Activated naive CD8-positive, alpha-beta T cell treated with anti-CD3 and anti-CD28 coated beads for 36 hours (primary cell): ENCODE results near the gene CLC. TPM values are rescaled to one million over a fixed set of nuclear protein-coding genes. Genes with fewer than 3 reads are reported as not detected.
"Not testable (repeated sequence)": the region's sequence is repeated elsewhere in the genome, so short reads cannot be mapped to it uniquely, and the experiment has no call there.

Experiments
- DNase-seq: peaks from one replicate; pipeline ENCODE4 v3.0.0; 2021
- H3K27ac Mint-ChIP-seq: one replicate; pipeline ENCODE4 v1.8.0; 2022; ENCODE audit warnings: mild to moderate bottlenecking, moderate library complexity, mixed read lengths
- H3K27me3 Mint-ChIP-seq: one replicate; pipeline ENCODE4 v1.8.0; 2022; ENCODE audit warnings: mild to moderate bottlenecking, mixed read lengths
- H3K36me3 Mint-ChIP-seq: one replicate; pipeline ENCODE4 v1.8.0; 2021; ENCODE audit warnings: mild to moderate bottlenecking, mixed read lengths
- H3K4me1 Mint-ChIP-seq: one replicate; pipeline ENCODE4 v1.8.0; 2021; ENCODE audit warnings: mixed read lengths
- H3K4me3 Mint-ChIP-seq: one replicate; pipeline ENCODE4 v1.8.0; 2022; ENCODE audit warnings: mild to moderate bottlenecking, moderate library complexity, mixed read lengths
- H3K9me3 Mint-ChIP-seq: one replicate; pipeline ENCODE4 v1.8.0; 2022; ENCODE audit warnings: mixed read lengths
- total RNA-seq, 2 experiments: library from RNA; stranded (reverse); gene quantifications; one replicate each; pipeline ENCODE4 v1.2.3, GENCODE V29; 2021

Gene CLC
- total RNA-seq, 2 experiments from 2014 or later: not detected

GRCh38 chr19:39705578-39706188, 32.1 kb downstream of the CLC start:
- no peak overlapping the region for H3K4me3 Mint-ChIP-seq
- H3K9me3 Mint-ChIP-seq: no peaks in the 10 kb centered on the region
- H3K4me1 Mint-ChIP-seq: peaks cover 21% of the 10 kb centered on the region
- DNase-seq: peak; percentile 20
- peak overlapping the region; percentile 54 for H3K27ac Mint-ChIP-seq
- H3K36me3 Mint-ChIP-seq: peaks cover 2% of the 10 kb centered on the region
- H3K27me3 Mint-ChIP-seq: peaks cover 6% of the 10 kb centered on the region

- H3K4me1 Mint-ChIP-seq: peaks cover 21% of the 10 kb centered on the region
- peak; percentile 8 for DNase-seq
- H3K27ac Mint-ChIP-seq: peak within 1 kb of the TSS; percentile 46
- peaks cover 12% of the 10 kb centered on the region for H3K27me3 Mint-ChIP-seq
- peaks cover 2% of the 10 kb centered on the region for H3K36me3 Mint-ChIP-seq
- no peaks in the 10 kb centered on the region for H3K9me3 Mint-ChIP-seq
- no peak within 1 kb of the TSS for H3K4me3 Mint-ChIP-seq
Observed at GRCh38 chr19:39704181-39705044, 33.4 kb downstream of the CLC start, which contains the start of gene LGALS14. Gene LGALS14 (plus strand): TSS chr19:39704481. CDS start chr19:39704529, 48 bp downstream.

- Mint-ChIP-seq H3K36me3 (peaks cover 2% of the 10 kb centered on the region), H3K27me3 (peaks cover 34% of the 10 kb centered on the region), H3K27ac (no peak overlapping the region), H3K4me1 (peaks cover 19% of the 10 kb centered on the region), H3K4me3 (no peak overlapping the region), H3K9me3 (no peaks in the 10 kb centered on the region)
- no peak for DNase-seq
Observed at GRCh38 chr19:39701291-39701690, 36.5 kb downstream of the CLC start.

GRCh38 chr19:39698535-39698934, 39.3 kb downstream of the CLC start:
- H3K27me3 Mint-ChIP-seq: peaks cover 53% of the 10 kb centered on the region
- no peaks in the 10 kb centered on the region for H3K9me3 Mint-ChIP-seq
- H3K36me3 Mint-ChIP-seq: no peaks in the 10 kb centered on the region
- H3K27ac Mint-ChIP-seq: no peak overlapping the region
- no peaks in the 10 kb centered on the region for H3K4me1 Mint-ChIP-seq
- DNase-seq: no peak
- H3K4me3 Mint-ChIP-seq: no peak overlapping the region

- no peak overlapping the region for H3K4me3 Mint-ChIP-seq
- peaks cover 48% of the 10 kb centered on the region for H3K27me3 Mint-ChIP-seq
- H3K9me3 Mint-ChIP-seq: no peaks in the 10 kb centered on the region
- no peak overlapping the region for H3K27ac Mint-ChIP-seq
- H3K36me3 Mint-ChIP-seq: no peaks in the 10 kb centered on the region
- no peaks in the 10 kb centered on the region for H3K4me1 Mint-ChIP-seq
- DNase-seq: no peak
Observed at GRCh38 chr19:39696387-39696786, 41.4 kb downstream of the CLC start.

- peaks cover 49% of the 10 kb centered on the region for H3K27me3 Mint-ChIP-seq
- H3K36me3 Mint-ChIP-seq: no peaks in the 10 kb centered on the region
- no peak overlapping the region for H3K27ac Mint-ChIP-seq
- H3K4me3 Mint-ChIP-seq: no peak overlapping the region
- H3K9me3 Mint-ChIP-seq: no peaks in the 10 kb centered on the region
- no peaks in the 10 kb centered on the region for H3K4me1 Mint-ChIP-seq
- no peak for DNase-seq
Observed at GRCh38 chr19:39695759-39696158, 42.1 kb downstream of the CLC start.

- Mint-ChIP-seq H3K27me3 (peaks cover 35% of the 10 kb centered on the region), H3K4me1 (no peaks in the 10 kb centered on the region), H3K27ac (no peak overlapping the region), H3K4me3 (no peak overlapping the region), H3K36me3 (no peaks in the 10 kb centered on the region), H3K9me3 (no peaks in the 10 kb centered on the region)
- DNase-seq: no peak
Observed at GRCh38 chr19:39692822-39693221, 45.0 kb downstream of the CLC start.

GRCh38 chr19:39692166-39692565, 45.7 kb downstream of the CLC start:
- Mint-ChIP-seq H3K27ac (no peak overlapping the region), H3K9me3 (no peaks in the 10 kb centered on the region), H3K4me1 (no peaks in the 10 kb centered on the region), H3K4me3 (no peak overlapping the region), H3K36me3 (no peaks in the 10 kb centered on the region), H3K27me3 (peaks cover 29% of the 10 kb centered on the region)
- DNase-seq: no peak

GRCh38 chr19:39688637-39689036, 49.2 kb downstream of the CLC start:
- not testable (repeated sequence) for H3K36me3 Mint-ChIP-seq, H3K4me3 Mint-ChIP-seq, H3K9me3 Mint-ChIP-seq, H3K27ac Mint-ChIP-seq, H3K27me3 Mint-ChIP-seq, H3K4me1 Mint-ChIP-seq, DNase-seq

- no peak for DNase-seq
- Mint-ChIP-seq H3K4me3 (no peak overlapping the region), H3K27ac (no peak overlapping the region), H3K36me3 (no peaks in the 10 kb centered on the region), H3K27me3 (peaks cover 12% of the 10 kb centered on the region), H3K9me3 (no peaks in the 10 kb centered on the region), H3K4me1 (no peaks in the 10 kb centered on the region)
Observed at GRCh38 chr19:39686739-39687138, 51.1 kb downstream of the CLC start.

- Mint-ChIP-seq H3K4me3 (no peak overlapping the region), H3K36me3 (no peaks in the 10 kb centered on the region), H3K27me3 (peaks cover 8% of the 10 kb centered on the region), H3K27ac (no peak overlapping the region), H3K9me3 (no peaks in the 10 kb centered on the region), H3K4me1 (peaks cover 6% of the 10 kb centered on the region)
- no peak for DNase-seq
Observed at GRCh38 chr19:39684267-39684666, 53.6 kb downstream of the CLC start.

GRCh38 chr19:39681416-39681815, 56.4 kb downstream of the CLC start:
- H3K4me1 Mint-ChIP-seq: peaks cover 21% of the 10 kb centered on the region
- H3K27me3 Mint-ChIP-seq: peaks cover 8% of the 10 kb centered on the region
- DNase-seq: no peak
- no peaks in the 10 kb centered on the region for H3K36me3 Mint-ChIP-seq
- no peak overlapping the region for H3K27ac Mint-ChIP-seq
- no peak overlapping the region for H3K4me3 Mint-ChIP-seq
- no peaks in the 10 kb centered on the region for H3K9me3 Mint-ChIP-seq

Other genes starting within 250 kb of the CLC start
- 1 to 10 TPM; 1.1 to 1.4 TPM for gene DLL3, start 239.1 kb downstream of the CLC start, total RNA-seq
- gene SELENOV, start 222.9 kb downstream of the CLC start, total RNA-seq: not detected
- gene EID2B, start 205.2 kb downstream of the CLC start, total RNA-seq: 1 to 10 TPM; 2.4 to 2.7 TPM
- 10 to 100 TPM; 13.6 to 14.2 TPM for gene EID2, start 197.9 kb downstream of the CLC start, total RNA-seq
- not detected for gene LGALS13, start 135.5 kb downstream of the CLC start, total RNA-seq
- gene LGALS16, start 82.1 kb downstream of the CLC start, total RNA-seq: not detected
- under 1 TPM; 0.39 to 0.70 TPM for gene LGALS14, start 33.5 kb downstream of the CLC start, total RNA-seq
- not detected for gene LEUTX, start 40.8 kb upstream of the CLC start, total RNA-seq
- 1 to 10 TPM; 3.8 to 4.9 TPM for gene DYRK1B, start 96.1 kb upstream of the CLC start, total RNA-seq
- 100 to 1,000 TPM; 925 to 936 TPM for gene FBL, start 108.3 kb upstream of the CLC start, total RNA-seq
- 1 to 10 TPM; 7.0 to 8.0 TPM for gene FCGBP, start 196.6 kb upstream of the CLC start, total RNA-seq
- 100 to 1,000 TPM; 169 to 170 TPM for gene PSMC4, start 233.1 kb upstream of the CLC start, total RNA-seq